Peyer's patch (tissue), 4 donors: ENCODE measurements around the gene URGCP. TPM values are rescaled to one million over a fixed set of nuclear protein-coding genes. Genes with fewer than 3 reads are reported as not detected.

Experiments used
- small RNA-seq, 2 donors: library from RNA; depleted of rRNA; stranded (forward); fragments of <200 nt; gene quantifications; one replicate each; pipeline ENCODE3, GENCODE V24; 2016
- total RNA-seq, 4 donors: library from RNA; depleted of rRNA; stranded (reverse); fragments of >200 nt; gene quantifications; one replicate each; pipeline ENCODE4 v1.1.0, GENCODE V29; 2016

Gene URGCP
- total RNA-seq, 4 donors from 2014 or later, result 43.7 to 91.0 (median 80.3) TPM

Small RNA genes within 50 kb of the gene (small RNA-seq; reads per million reads assigned to genes)
- gene MRPS24, result 0 reads per million in 2 donors

Other genes starting within 250 kb of the URGCP start
- gene COA1, start 177.1 kb downstream of the URGCP start, total RNA-seq, result 10 to 100 TPM; 34.0 to 84.2 (median 54.4) TPM
- gene BLVRA, start 147.9 kb downstream of the URGCP start, total RNA-seq, result 10 to 100 TPM in 3 of 4 donors, 1 to 10 TPM in 1; 2.8 to 38.8 (median 11.5) TPM
- 100 to 1,000 TPM in 1 of 4 donors, 10 to 100 TPM in 3; 66.9 to 121 (median 74.2) TPM for gene MRPS24, start 37.1 kb downstream of the URGCP start, total RNA-seq
- gene UBE2D4, start 19.8 kb upstream of the URGCP start, total RNA-seq, result 10 to 100 TPM; 13.0 to 15.3 (median 14.5) TPM
- not detected for gene SPDYE1, start 91.3 kb upstream of the URGCP start, total RNA-seq
- 100 to 1,000 TPM; 100 to 303 (median 111) TPM for gene DBNL, start 138.1 kb upstream of the URGCP start, total RNA-seq
- gene PGAM2, start 159.0 kb upstream of the URGCP start, total RNA-seq, result 1 to 10 TPM in 2 of 4 donors, not detected in 2; 1.2 to 4.1 TPM
- 100 to 1,000 TPM in 2 of 4 donors, 10 to 100 TPM in 2; 49.5 to 150 (median 90.8) TPM for gene POLM, start 175.9 kb upstream of the URGCP start, total RNA-seq
- 100 to 1,000 TPM in 1 of 4 donors, 10 to 100 TPM in 3; 20.1 to 127 (median 58.0) TPM for gene AEBP1, start 197.7 kb upstream of the URGCP start, total RNA-seq
- 10 to 100 TPM in 3 of 4 donors, 1 to 10 TPM in 1; 7.4 to 80.9 (median 28.4) TPM for gene POLD2, start 217.0 kb upstream of the URGCP start, total RNA-seq
- gene MYL7, start 234.7 kb upstream of the URGCP start, total RNA-seq, result not detected